HG02885 (cell line): ENCODE results near the gene RXRA.

Experiments
- ATAC-seq: cut with Tn5 transposase; IDR thresholded peaks from one replicate; pipeline ENCODE4 v1.9.1; 2021; ENCODE audit warnings: mild to moderate bottlenecking; ENCODE audit not compliant: unreplicated experiment, poor library complexity

The RXRA gene

GRCh38 chr9:134408389-134408788, 82.1 kb downstream of the RXRA start:
- ATAC-seq, result no peak

DNA sequence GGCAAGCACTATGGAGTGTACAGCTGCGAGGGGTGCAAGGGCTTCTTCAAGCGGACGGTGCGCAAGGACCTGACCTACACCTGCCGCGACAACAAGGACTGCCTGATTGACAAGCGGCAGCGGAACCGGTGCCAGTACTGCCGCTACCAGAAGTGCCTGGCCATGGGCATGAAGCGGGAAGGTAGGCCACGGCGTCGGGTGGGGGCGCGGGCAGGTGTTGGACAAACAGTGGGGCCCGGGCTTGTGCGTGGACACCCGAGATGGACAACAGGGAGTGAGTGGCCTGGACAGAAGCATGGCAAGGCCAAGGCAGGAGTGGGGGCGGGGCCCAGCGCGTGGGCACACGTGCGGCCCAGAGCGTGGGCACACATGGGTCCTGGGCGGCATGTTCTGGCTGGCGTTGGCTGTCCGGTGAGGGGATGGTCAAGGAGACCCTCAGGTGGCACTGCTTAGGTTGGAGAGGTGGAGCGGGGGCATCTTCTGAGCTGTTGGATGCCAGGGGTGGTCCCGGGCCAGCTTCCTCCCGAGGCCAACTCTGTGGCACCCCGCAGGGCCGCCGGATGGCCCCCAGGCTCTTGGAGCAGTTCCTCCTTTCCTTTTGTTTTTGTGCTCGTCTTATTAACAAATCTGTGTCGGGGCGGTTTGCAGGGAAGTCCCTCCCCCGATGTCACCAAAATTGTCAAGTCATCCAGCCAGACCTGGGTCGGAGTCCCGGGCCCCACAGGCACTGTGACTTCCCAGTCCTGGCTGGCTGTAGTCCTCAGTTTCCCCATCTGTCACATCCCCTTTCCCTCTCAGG, 82.9 kb downstream of the RXRA start:
- no peak for ATAC-seq

GRCh38 chr9:134410071-134410834, 84.0 kb downstream of the RXRA start:
- no peak for ATAC-seq

GRCh38 chr9:134410835-134411217, 84.6 kb downstream of the RXRA start:
- ATAC-seq, result no peak

DNA sequence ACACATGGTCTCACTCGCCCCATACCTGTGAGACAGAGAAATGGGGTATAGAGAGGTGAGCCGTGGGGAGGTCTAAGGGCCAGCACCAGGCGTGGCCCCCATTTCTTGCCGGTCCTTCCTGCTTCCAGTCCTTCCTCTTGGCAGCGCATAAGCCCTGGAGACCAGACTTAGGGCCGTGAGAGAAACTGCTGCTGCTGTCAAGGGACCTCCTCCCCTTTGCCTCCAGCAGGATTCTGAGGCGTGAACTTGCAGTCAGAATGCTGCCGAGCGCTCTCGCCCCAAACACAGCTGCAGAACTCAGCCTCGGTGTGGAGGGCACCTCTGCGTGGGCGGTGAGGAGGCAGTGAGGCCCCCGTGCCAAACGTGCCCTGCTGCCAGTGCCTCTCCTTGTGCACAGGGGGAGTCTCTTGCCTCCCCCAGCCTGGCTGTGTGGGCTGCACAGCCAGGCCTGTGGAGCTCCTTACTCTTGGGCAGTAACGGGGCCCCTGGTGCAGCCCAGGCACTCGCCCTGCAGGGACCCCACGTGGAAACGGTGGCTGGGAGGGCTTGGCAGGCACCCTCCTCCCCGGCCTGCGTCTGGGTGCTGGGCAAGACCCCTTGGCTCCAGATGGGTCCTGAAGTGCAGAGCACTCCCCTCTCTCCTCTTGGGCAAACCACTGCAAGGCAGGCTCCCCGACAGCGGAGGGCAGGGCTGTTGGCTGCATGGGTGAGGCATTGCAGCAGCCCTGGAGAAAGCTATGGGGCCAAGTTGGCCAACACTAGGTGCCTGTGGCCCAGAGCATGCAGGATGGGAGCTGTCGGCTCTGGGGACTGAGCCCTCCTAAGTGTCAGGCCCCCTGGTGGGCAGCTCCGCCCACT, 85.4 kb downstream of the RXRA start:
- ATAC-seq, result no peak

GRCh38 chr9:134412298-134412711, 86.0 kb downstream of the RXRA start:
- ATAC-seq, result no peak

- ATAC-seq, result no peak
Observed at GRCh38 chr9:134413112-134413715, 87.0 kb downstream of the RXRA start.

GRCh38 chr9:134413890-134414623, 87.8 kb downstream of the RXRA start:
- no peak for ATAC-seq

- ATAC-seq, result no peak
Observed at GRCh38 chr9:134414900-134415425, 88.7 kb downstream of the RXRA start.

- no peak for ATAC-seq
Observed at GRCh38 chr9:134416385-134417015, 90.2 kb downstream of the RXRA start.

- ATAC-seq, result no peak
Observed at GRCh38 chr9:134418354-134418753, 92.1 kb downstream of the RXRA start.

DNA sequence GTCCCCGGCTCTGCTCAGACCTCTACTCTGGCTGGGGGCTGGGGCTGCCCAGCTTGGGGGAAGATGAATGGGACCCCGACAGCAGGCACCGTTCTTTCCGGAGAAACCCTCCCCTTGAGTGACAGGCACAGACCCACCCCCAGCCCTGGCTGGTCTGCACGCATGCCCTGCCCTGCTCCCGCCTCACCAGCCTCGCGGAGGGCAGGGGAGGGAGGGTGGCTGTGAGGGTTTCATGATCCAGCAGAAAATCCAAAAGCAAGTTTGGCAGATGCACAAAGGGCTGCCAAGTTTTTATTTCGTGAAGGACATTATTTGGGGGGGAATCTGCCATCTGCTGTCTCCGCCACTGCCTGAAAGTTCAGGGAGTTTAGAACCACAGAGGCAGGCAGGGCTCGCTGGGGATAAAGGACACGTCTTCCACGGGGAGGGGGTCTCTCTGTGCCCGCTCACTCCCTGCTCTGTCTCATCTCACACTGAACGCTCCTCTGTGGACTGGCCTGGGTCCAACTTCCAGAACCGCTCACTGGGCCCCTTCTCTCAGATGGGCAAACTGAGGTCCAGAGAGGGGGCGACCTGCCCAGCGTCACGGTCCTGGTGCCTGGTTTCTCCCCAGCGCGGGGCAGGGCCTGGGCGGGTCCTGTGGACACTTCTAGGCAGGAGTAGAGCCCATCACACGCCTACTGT, 92.9 kb downstream of the RXRA start:
- no peak for ATAC-seq

- ATAC-seq, result no peak
Observed at GRCh38 chr9:134419684-134420076, 93.4 kb downstream of the RXRA start.

DNA sequence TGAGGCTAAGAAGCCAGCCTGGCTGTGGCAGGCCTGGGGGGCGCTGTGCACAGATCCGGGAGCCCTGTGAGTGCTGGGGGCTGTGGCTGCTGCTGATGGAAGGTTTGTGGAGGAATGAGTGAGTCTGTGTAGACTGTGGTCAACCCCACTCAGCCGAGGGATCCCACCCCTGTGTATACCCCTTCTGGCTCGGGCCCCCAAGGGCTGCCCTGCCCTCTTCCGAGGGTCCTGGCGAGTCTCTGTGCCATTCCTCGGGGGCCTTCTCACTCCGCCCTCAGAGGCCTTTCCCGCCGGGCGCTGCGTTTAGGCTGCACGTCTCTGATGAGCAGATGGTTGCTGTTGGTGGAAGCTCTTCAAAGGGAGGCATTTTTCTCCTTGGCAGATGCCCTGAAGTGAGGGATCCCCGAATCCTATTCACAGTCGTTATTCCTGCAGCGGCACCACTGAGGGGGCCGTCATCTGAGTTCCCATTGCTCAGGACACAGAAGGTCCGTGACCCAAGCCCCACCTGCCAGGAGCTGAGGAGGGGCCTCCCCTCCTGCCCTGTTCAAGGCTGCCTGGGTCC, 94.1 kb downstream of the RXRA start:
- no peak for ATAC-seq

DNA sequence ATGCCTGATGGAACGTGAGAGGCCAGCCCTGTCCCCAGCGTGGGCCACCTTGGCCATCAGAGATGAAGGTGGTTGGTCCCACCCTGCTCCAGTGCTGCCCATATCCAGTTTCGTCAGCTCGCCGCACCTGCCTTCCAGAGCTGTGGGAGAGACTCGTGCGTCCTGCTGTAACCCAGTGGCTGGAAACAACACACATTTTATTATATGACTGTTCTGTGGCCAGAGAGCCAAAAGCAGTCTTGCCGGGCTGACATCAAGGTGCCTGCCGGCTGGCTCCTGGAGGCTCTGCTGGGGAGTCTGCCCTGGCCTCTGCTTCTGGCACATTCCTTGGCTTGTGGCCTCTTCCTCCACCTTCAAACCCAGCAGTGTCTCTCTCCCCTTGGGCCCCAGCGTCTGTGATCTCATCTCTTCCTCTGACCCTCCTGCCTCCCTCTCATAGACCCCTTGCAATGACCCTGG, 94.7 kb downstream of the RXRA start:
- ATAC-seq, result no peak

GRCh38 chr9:134421888-134422287, 95.6 kb downstream of the RXRA start:
- no peak for ATAC-seq

- ATAC-seq, result no peak
Observed at GRCh38 chr9:134422301-134423090, 96.2 kb downstream of the RXRA start.
